Measurements from ENCODE around the gene CRIP3.

GRCh38 chr6:43308990-43309477 is 408 bp upstream of the CRIP3 start:
- no peak for TF ChIP-seq CTCF (conservative IDR thresholded peaks at IDR 0.05 in 1 of 2, IDR thresholded peaks at IDR 0.05 in 1 of 2; ENCODE audit: extremely low read depth in 1 of 2, insufficient read depth in 1 of 2, low read depth in 1 of 2, low read length in 2 of 2)
- no peak for TF ChIP-seq EZH2 (IDR thresholded peaks at IDR 0.05; ENCODE audit: borderline replicate concordance, low read length)

All from mammary epithelial cell (primary cell).